H9 (cell line): Measurements from ENCODE around the gene CLDN2. TPM values are rescaled to one million over a fixed set of nuclear protein-coding genes. Genes with fewer than 3 reads are reported as not detected.

Experiments
- DNase-seq: peaks from one replicate; pipeline ENCODE4 v3.0.0-alpha.2; 2017
- H2AFZ ChIP-seq: one replicate; pipeline ENCODE4 v1.6.1; 2013; ENCODE audit warnings: mild to moderate bottlenecking, low read length, control low read depth, moderate library complexity
- H2AK5ac ChIP-seq: 2 replicates; pipeline ENCODE4 v1.6.1; 2013; ENCODE audit warnings: low read length, control low read depth, mixed read lengths; ENCODE audit not compliant: insufficient read length
- H2BK120ac ChIP-seq: one replicate; pipeline ENCODE4 v1.6.1; 2013; ENCODE audit warnings: low read depth, mild to moderate bottlenecking, low read length, control low read depth, inconsistent platforms; ENCODE audit not compliant: poor library complexity, severe bottlenecking
- H2BK12ac ChIP-seq: 2 replicates; pipeline ENCODE4 v1.6.1; 2013; ENCODE audit warnings: low read length, control low read depth, mixed read lengths, low read depth; ENCODE audit not compliant: insufficient read length
- H2BK15ac ChIP-seq: 2 replicates; pipeline ENCODE4 v1.6.1; 2013; ENCODE audit warnings: low read depth, low read length, control low read depth
- H2BK20ac ChIP-seq: one replicate; pipeline ENCODE4 v1.6.1; 2013; ENCODE audit warnings: low read depth, mild to moderate bottlenecking, low read length, control low read depth, inconsistent platforms; ENCODE audit not compliant: poor library complexity, severe bottlenecking
- H2BK5ac ChIP-seq: 2 replicates; pipeline ENCODE4 v1.6.1; 2013; ENCODE audit warnings: low read length, control low read depth, mixed read lengths; ENCODE audit not compliant: insufficient read length
- H3K14ac ChIP-seq: 2 replicates; pipeline ENCODE4 v1.6.1; 2013; ENCODE audit warnings: low read length, control low read depth; ENCODE audit not compliant: insufficient read depth
- H3K18ac ChIP-seq: 2 replicates; pipeline ENCODE4 v1.6.1; 2013; ENCODE audit warnings: low read depth, mild to moderate bottlenecking, mixed read lengths, low read length, control low read depth; ENCODE audit not compliant: insufficient read length
- H3K23ac ChIP-seq: 2 replicates; pipeline ENCODE4 v1.6.1; 2013; ENCODE audit warnings: low read length, control low read depth, mixed read lengths, low read depth; ENCODE audit not compliant: insufficient read length
- H3K23me2 ChIP-seq: 2 replicates; pipeline ENCODE4 v1.6.1; 2013; ENCODE audit warnings: low read depth, mild to moderate bottlenecking, mixed read lengths, low read length, control low read depth; ENCODE audit not compliant: insufficient read length, poor library complexity, severe bottlenecking
- H3K27ac ChIP-seq: 2 replicates; pipeline ENCODE4 v1.5.1; 2013; ENCODE audit warnings: low read length, control low read depth, mixed read lengths, low read depth; ENCODE audit not compliant: insufficient read length
- H3K27me3 ChIP-seq: 2 replicates; pipeline ENCODE4 v1.6.1; 2013; ENCODE audit warnings: low read length, control low read depth, inconsistent platforms; ENCODE audit not compliant: insufficient read depth
- H3K4ac ChIP-seq: 2 replicates; pipeline ENCODE4 v1.6.1; 2013; ENCODE audit warnings: low read depth, mild to moderate bottlenecking, control low read depth, inconsistent platforms, low read length, moderate library complexity
- H3K4me1 ChIP-seq: 2 replicates; pipeline ENCODE4 v1.6.1; 2013; ENCODE audit warnings: low read length, control low read depth, inconsistent platforms; ENCODE audit not compliant: insufficient read depth
- H3K4me2 ChIP-seq: 2 replicates; pipeline ENCODE4 v1.6.1; 2013; ENCODE audit warnings: low read length, control low read depth, mixed read lengths; ENCODE audit not compliant: insufficient read length, insufficient read depth
- H3K56ac ChIP-seq: 2 replicates; pipeline ENCODE4 v1.6.1; 2013; ENCODE audit warnings: low read depth, mild to moderate bottlenecking, mixed read lengths, low read length, control low read depth; ENCODE audit not compliant: insufficient read length
- H3K79me1 ChIP-seq: 2 replicates; pipeline ENCODE4 v1.6.1; 2013; ENCODE audit warnings: low read depth, mild to moderate bottlenecking, moderate library complexity, low read length, control low read depth, inconsistent platforms; ENCODE audit not compliant: insufficient read depth, poor library complexity, severe bottlenecking
- H3K79me2 ChIP-seq: 2 replicates; pipeline ENCODE4 v1.6.1; 2013; ENCODE audit warnings: low read length, control low read depth, inconsistent platforms; ENCODE audit not compliant: insufficient read depth
- H3K9ac ChIP-seq: 2 replicates; pipeline ENCODE4 v1.6.1; 2013; ENCODE audit warnings: low read length, control low read depth, mixed read lengths; ENCODE audit not compliant: insufficient read length; ENCODE audit errors: extremely low read depth
- H3K9me3 ChIP-seq: one replicate; pipeline ENCODE4 v1.6.1; 2013; ENCODE audit warnings: low read depth, low read length, inconsistent platforms; ENCODE audit not compliant: control insufficient read depth
- H3T11ph ChIP-seq: one replicate; pipeline ENCODE4 v1.6.1; 2013; ENCODE audit warnings: mild to moderate bottlenecking, low read length, control low read depth, inconsistent platforms
- H4K20me1 ChIP-seq: one replicate; pipeline ENCODE4 v1.6.1; 2013; ENCODE audit not compliant: control insufficient read depth, insufficient read length, insufficient read depth
- H4K5ac ChIP-seq: 2 replicates; pipeline ENCODE4 v1.6.1; 2013; ENCODE audit warnings: low read depth, mild to moderate bottlenecking, mixed read lengths, low read length, control low read depth; ENCODE audit not compliant: insufficient read length
- H4K8ac ChIP-seq: replicated peaks from 2 replicates; pipeline ENCODE4 v1.6.1; 2013; ENCODE audit warnings: low read length, control low read depth, mixed read lengths, low read depth; ENCODE audit not compliant: insufficient read length
- H4K91ac ChIP-seq: 2 replicates; pipeline ENCODE4 v1.6.1; 2013; ENCODE audit warnings: low read depth, mild to moderate bottlenecking, moderate library complexity, mixed read lengths, low read length, control low read depth; ENCODE audit not compliant: insufficient read length
- H3K27ac Mint-ChIP-seq, 3 experiments: 2 replicates in 2 of 3; 3 replicates in 1 of 3; pipeline ENCODE4 v1.8.0; 2020 to 2021; ENCODE audit warnings: mixed read lengths in 3 of 3, mild to moderate bottlenecking in 1 of 3, moderate library complexity in 1 of 3
- H3K27me3 Mint-ChIP-seq: 2 replicates; pipeline ENCODE4 v1.8.0; 2021; ENCODE audit warnings: low read depth, mild to moderate bottlenecking, moderate library complexity, mixed read lengths
- H3K36me3 Mint-ChIP-seq, 3 experiments: 2 replicates in 2 of 3; 3 replicates in 1 of 3; pipeline ENCODE4 v1.8.0; 2020 to 2021; ENCODE audit warnings: low read depth in 3 of 3, mixed read lengths in 3 of 3; ENCODE audit not compliant: insufficient read depth in 1 of 3
- H3K4me1 Mint-ChIP-seq, 2 experiments: 2 replicates each; pipeline ENCODE4 v1.8.0; 2020; ENCODE audit warnings: mixed read lengths in 2 of 2
- H3K4me3 Mint-ChIP-seq, 2 experiments: 2 replicates in 1 of 2; 3 replicates in 1 of 2; pipeline ENCODE4 v1.8.0; 2020 to 2021; ENCODE audit warnings: mild to moderate bottlenecking in 2 of 2, mixed read lengths in 2 of 2, moderate library complexity in 1 of 2
- H3K9me3 Mint-ChIP-seq, 2 experiments: 2 replicates in 1 of 2; 3 replicates in 1 of 2; pipeline ENCODE4 v1.8.0; 2020; ENCODE audit warnings: mild to moderate bottlenecking in 2 of 2, mixed read lengths in 2 of 2, moderate library complexity in 1 of 2
- CTCF ChIP-seq: fragments of 200-600 bp; sonication (generic); conservative IDR thresholded peaks from 3 replicates; pipeline ENCODE4 v1.8.0; 2021; ENCODE audit warnings: antibody characterized with exemption, mild to moderate bottlenecking
- WGBS: extraction: QIAGEN DNeasy Blood & Tissue Kit; methylation state at CpG from one replicate; pipeline ENCODE4 v1.1.7; 2013; ENCODE audit warnings: missing lambda C conversion rate, low lambda C conversion rate, mixed read lengths; ENCODE audit not compliant: insufficient read length; ENCODE audit errors: extremely low coverage; 5-methylcytosine and 5-hydroxymethylcytosine counted together
- total RNA-seq: library from RNA; stranded (reverse); gene quantifications from 2 replicates; pipeline ENCODE4 v1.2.1, GENCODE V29; 2021

The CLDN2 gene
- total RNA-seq, 1 experiment from 2014 or later: not detected

- Mint-ChIP-seq H3K9me3 (peaks cover 0 to 27% of the 10 kb centered on the region in 2 experiments; a peak in 1 of 5 replicates), H3K27me3 (no peaks in the 10 kb centered on the region), H3K4me3 (no peak overlapping the region), H3K36me3 (peaks cover 0 to 5% (median 0%) of the 10 kb centered on the region in 3 experiments; a peak in 2 of 7 replicates), H3K27ac (no peak overlapping the region; a peak in 1 of 7 replicates), H3K4me1 (no peaks in the 10 kb centered on the region)
- Histone ChIP-seq H2BK20ac (no peak overlapping the region), H3K14ac (no peak overlapping the region), H4K91ac (no peak overlapping the region), H3K56ac (no peak overlapping the region), H3K4me1 (no peaks in the 10 kb centered on the region), H3K79me2 (no peaks in the 10 kb centered on the region), H4K5ac (no peak overlapping the region), H2AFZ (no peak overlapping the region), H4K8ac (no peak overlapping the region), H3K4me2 (no peak overlapping the region), H4K20me1 (no peaks in the 10 kb centered on the region), H2AK5ac (no peak overlapping the region), H3K27me3 (no peaks in the 10 kb centered on the region), H2BK120ac (no peak overlapping the region), H2BK15ac (no peak overlapping the region), H3K27ac (no peak overlapping the region), H3K4ac (no peak overlapping the region), H3K23me2 (no peaks in the 10 kb centered on the region), H3K18ac (no peak overlapping the region), H3T11ph (no peak overlapping the region), H3K23ac (no peak overlapping the region), H3K9me3 (no peaks in the 10 kb centered on the region), H2BK5ac (no peak overlapping the region), H3K79me1 (no peaks in the 10 kb centered on the region), H3K9ac (no peak overlapping the region), H2BK12ac (no peak overlapping the region)
- TF ChIP-seq CTCF: peak; percentile 35; the same call in 2 of the 3 replicates
- WGBS: no CpG with 5 or more reads among the region's 1 CpG
- no peak for DNase-seq
Measured at GRCh38 chrX:106952988-106953387, 32.8 kb downstream of the CLDN2 start.
